GM18517 (cell line): Measurements from ENCODE around the gene PDLIM7.
"Not testable (repeated sequence)": the region's sequence is repeated elsewhere in the genome, so short reads cannot be mapped to it uniquely, and the experiment has no call there.

Experiments
- ATAC-seq: cut with Tn5 transposase; IDR thresholded peaks from one replicate; pipeline ENCODE4 v1.9.1; 2021; ENCODE audit warnings: mild to moderate bottlenecking, moderate library complexity; ENCODE audit not compliant: unreplicated experiment

Gene PDLIM7

GRCh38 chr5:177492841-177493240 is 4.6 kb downstream of the PDLIM7 start:
- no peak for ATAC-seq

GRCh38 chr5:177491983-177492746 is 5.2 kb downstream of the PDLIM7 start:
- no peak for ATAC-seq

GRCh38 chr5:177491429-177491945 is 5.9 kb downstream of the PDLIM7 start:
- ATAC-seq = no peak

GRCh38 chr5:177490992-177491391 is 6.4 kb downstream of the PDLIM7 start:
- no peak for ATAC-seq

GRCh38 chr5:177490311-177490991 is 7.0 kb downstream of the PDLIM7 start:
- ATAC-seq = no peak

GRCh38 chr5:177489119-177489716 is 8.2 kb downstream of the PDLIM7 start:
- no peak for ATAC-seq

GRCh38 chr5:177487975-177488374 is 9.4 kb downstream of the PDLIM7 start:
- ATAC-seq = no peak

GRCh38 chr5:177487144-177487543 is 10.3 kb downstream of the PDLIM7 start:
- ATAC-seq = no peak

- ATAC-seq = no peak
Observed at GRCh38 chr5:177486256-177486655, 11.1 kb downstream of the PDLIM7 start.

- ATAC-seq = not testable (repeated sequence)
Observed at GRCh38 chr5:177485753-177486152, 11.7 kb downstream of the PDLIM7 start.

- ATAC-seq = no peak
Observed at GRCh38 chr5:177484902-177485549, 12.4 kb downstream of the PDLIM7 start.

- no peak for ATAC-seq
Observed at GRCh38 chr5:177483994-177484901, 13.2 kb downstream of the PDLIM7 start.

GRCh38 chr5:177483042-177483441 is 14.4 kb downstream of the PDLIM7 start:
- ATAC-seq = no peak

- no peak for ATAC-seq
Observed at GRCh38 chr5:177482359-177482795, 15.0 kb downstream of the PDLIM7 start.

GRCh38 chr5:177479774-177480173 is 17.6 kb downstream of the PDLIM7 start:
- ATAC-seq = no peak

GRCh38 chr5:177478711-177479646 is 18.4 kb downstream of the PDLIM7 start:
- ATAC-seq = no peak

- ATAC-seq = no peak
Observed at GRCh38 chr5:177477701-177478477, 19.5 kb downstream of the PDLIM7 start.

GRCh38 chr5:177476531-177477233 is 20.7 kb downstream of the PDLIM7 start:
- ATAC-seq = no peak
